Mucosa of stomach (tissue), 1 donor: Measurements from ENCODE around the gene SERGEF.

Source experiments
- H3K27me3 ChIP-seq: one replicate; pipeline ENCODE4 v1.7.0; 2013; ENCODE audit warnings: mild to moderate bottlenecking, low read length; ENCODE audit not compliant: control insufficient read depth, insufficient read depth
- H3K36me3 ChIP-seq: one replicate; pipeline ENCODE4 v1.7.0; 2013; ENCODE audit warnings: low read length; ENCODE audit not compliant: control insufficient read depth, insufficient read depth
- H3K4me1 ChIP-seq: one replicate; pipeline ENCODE4 v1.7.0; 2013; ENCODE audit warnings: mild to moderate bottlenecking, low read length; ENCODE audit not compliant: control insufficient read depth, insufficient read depth
- H3K4me3 ChIP-seq: one replicate; pipeline ENCODE4 v1.7.0; 2013; ENCODE audit warnings: low read length
- H3K9ac ChIP-seq: one replicate; pipeline ENCODE4 v1.7.0; 2013; ENCODE audit warnings: mild to moderate bottlenecking, low read length, moderate library complexity
- H3K9me3 ChIP-seq: one replicate; pipeline ENCODE4 v1.7.0; 2013; ENCODE audit warnings: mild to moderate bottlenecking, low read length, moderate library complexity; ENCODE audit not compliant: control insufficient read depth
- donor health status: Pancreatic carcinoma.

The SERGEF gene

GRCh38 chr11:18012906-18013781 lies at the start of gene SERGEF:
Gene SERGEF, minus strand, starts transcription at chr11:18013047. Its CDS starts 37 bp downstream, at chr11:18013010.
- Histone ChIP-seq H3K4me1 (peaks cover 9% of the 10 kb centered on the region), H3K9ac (peak within 1 kb of the TSS; percentile 84), H3K27me3 (no peaks in the 10 kb centered on the region), H3K36me3 (no peaks in the 10 kb centered on the region), H3K4me3 (peak within 1 kb of the TSS; percentile 87), H3K9me3 (no peaks in the 10 kb centered on the region)

- Histone ChIP-seq H3K27me3 (no peaks in the 10 kb centered on the region), H3K9me3 (no peaks in the 10 kb centered on the region), H3K4me3 (no peak overlapping the region), H3K4me1 (peaks cover 32% of the 10 kb centered on the region), H3K9ac (no peak overlapping the region), H3K36me3 (no peaks in the 10 kb centered on the region)
Measured at GRCh38 chr11:18061351-18061750, 48.5 kb upstream of the SERGEF start.

- Histone ChIP-seq H3K9me3 (no peaks in the 10 kb centered on the region), H3K4me1 (peaks cover 5% of the 10 kb centered on the region), H3K4me3 (no peak overlapping the region), H3K9ac (no peak overlapping the region), H3K27me3 (no peaks in the 10 kb centered on the region), H3K36me3 (no peaks in the 10 kb centered on the region)
Measured at GRCh38 chr11:18056561-18057181, 43.8 kb upstream of the SERGEF start.

DNA sequence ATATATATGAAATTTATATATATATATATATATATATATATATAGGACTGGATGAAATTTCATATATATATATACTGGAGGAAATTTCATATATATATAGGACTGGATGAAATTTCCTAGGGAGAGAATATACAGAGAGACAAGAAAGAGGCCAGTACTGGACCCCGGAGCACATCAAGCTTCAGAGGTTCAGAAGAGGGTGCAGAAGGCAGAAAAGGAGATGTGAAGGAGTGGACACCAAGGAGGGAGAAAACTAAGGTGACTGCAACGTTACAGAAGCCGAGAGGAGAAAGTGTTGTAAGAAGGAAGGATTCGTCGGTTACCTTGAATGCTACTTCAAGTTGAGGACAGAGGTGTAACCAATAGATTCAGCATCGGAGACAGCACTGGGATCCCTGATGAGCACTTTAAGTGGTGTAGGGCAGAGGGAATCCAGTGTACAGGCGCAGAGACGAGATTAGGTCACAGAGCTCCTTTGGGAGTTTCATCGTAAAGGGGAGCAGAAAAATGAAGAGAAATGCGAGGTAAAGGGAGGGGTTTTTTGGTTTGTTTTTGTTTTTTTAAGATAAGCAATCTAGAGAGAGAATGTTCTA lies 41.8 kb upstream of the SERGEF start:
- no peaks in the 10 kb centered on the region for H3K9me3 ChIP-seq
- H3K4me1 ChIP-seq, result peaks cover 5% of the 10 kb centered on the region
- H3K36me3 ChIP-seq, result no peaks in the 10 kb centered on the region
- no peaks in the 10 kb centered on the region for H3K27me3 ChIP-seq
- no peak overlapping the region for H3K9ac ChIP-seq
- H3K4me3 ChIP-seq, result no peak overlapping the region

GRCh38 chr11:18050848-18051247 lies 38.0 kb upstream of the SERGEF start:
- Histone ChIP-seq H3K27me3 (peaks cover 5% of the 10 kb centered on the region), H3K4me1 (no peaks in the 10 kb centered on the region), H3K36me3 (no peaks in the 10 kb centered on the region), H3K9me3 (no peaks in the 10 kb centered on the region), H3K4me3 (no peak overlapping the region), H3K9ac (no peak overlapping the region)

DNA sequence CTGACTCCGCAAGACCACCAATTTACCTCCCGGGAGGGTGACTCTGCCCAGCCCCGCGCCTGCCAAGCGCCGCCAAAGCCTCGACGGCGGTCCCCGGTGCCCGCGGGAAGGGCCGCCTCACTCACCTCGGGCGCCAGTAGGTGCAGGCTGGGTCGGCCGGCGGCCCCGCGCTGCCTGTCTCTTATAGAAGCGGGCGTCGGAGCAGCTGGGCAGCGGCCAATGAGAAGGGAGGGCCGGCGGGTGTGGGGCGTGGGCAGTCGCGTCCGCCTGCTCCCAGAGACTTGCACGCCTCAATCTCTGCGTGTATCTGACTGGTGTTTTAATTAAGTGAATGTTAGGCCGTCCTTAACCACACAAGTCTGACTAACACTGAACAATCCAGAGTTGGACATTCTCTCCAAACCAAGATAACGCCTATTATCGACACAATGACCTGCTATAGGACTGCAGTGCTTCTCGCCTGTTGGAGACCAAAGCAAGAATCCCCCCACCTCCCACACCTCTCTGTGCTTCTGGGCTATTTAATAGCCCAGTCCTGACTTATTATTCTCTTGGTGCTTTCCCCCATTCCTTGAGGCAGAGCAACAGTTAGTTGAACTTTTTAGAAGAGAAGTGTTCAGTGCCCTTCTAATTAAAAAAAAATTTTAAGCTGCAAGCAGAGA lies 33.4 kb upstream of the SERGEF start, which contains the start of gene TPH1:
Gene TPH1 (minus strand): TSS at position 154 of the 662 bp plus-strand sequence. CDS start 5,507 bp downstream, outside the sequence.
- H3K9me3 ChIP-seq, result no peaks in the 10 kb centered on the region
- H3K9ac ChIP-seq, result no peak within 1 kb of the TSS
- no peak within 1 kb of the TSS for H3K4me3 ChIP-seq
- no peaks in the 10 kb centered on the region for H3K36me3 ChIP-seq
- H3K27me3 ChIP-seq, result peaks cover 10% of the 10 kb centered on the region
- no peaks in the 10 kb centered on the region for H3K4me1 ChIP-seq

DNA sequence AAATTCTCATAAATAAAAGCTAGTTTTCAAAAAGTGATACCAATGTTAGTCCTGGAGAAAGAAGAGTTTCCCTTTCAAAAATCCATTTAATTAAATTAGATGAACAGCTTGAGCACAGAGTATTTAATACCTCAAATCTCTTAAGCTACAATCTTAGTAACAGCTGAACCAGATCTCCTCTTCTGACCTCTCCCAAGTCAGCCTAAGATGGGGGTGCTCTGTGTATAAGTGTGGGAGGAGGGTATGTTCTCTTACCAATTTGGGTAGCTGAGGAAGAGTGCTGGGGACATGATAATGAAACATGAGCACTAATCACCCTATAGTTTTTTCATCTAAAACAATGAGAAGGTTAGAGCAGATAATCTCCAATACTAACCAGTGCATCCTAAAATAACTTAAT lies 23.6 kb upstream of the SERGEF start:
- Histone ChIP-seq H3K4me3 (no peak overlapping the region), H3K27me3 (peaks cover 3% of the 10 kb centered on the region), H3K4me1 (no peaks in the 10 kb centered on the region), H3K36me3 (no peaks in the 10 kb centered on the region), H3K9ac (no peak overlapping the region), H3K9me3 (no peaks in the 10 kb centered on the region)

- Histone ChIP-seq H3K9me3 (no peaks in the 10 kb centered on the region), H3K4me3 (no peak overlapping the region), H3K9ac (no peak overlapping the region), H3K27me3 (no peaks in the 10 kb centered on the region), H3K36me3 (no peaks in the 10 kb centered on the region), H3K4me1 (no peaks in the 10 kb centered on the region)
Measured at GRCh38 chr11:18027475-18027874, 14.6 kb upstream of the SERGEF start.

DNA sequence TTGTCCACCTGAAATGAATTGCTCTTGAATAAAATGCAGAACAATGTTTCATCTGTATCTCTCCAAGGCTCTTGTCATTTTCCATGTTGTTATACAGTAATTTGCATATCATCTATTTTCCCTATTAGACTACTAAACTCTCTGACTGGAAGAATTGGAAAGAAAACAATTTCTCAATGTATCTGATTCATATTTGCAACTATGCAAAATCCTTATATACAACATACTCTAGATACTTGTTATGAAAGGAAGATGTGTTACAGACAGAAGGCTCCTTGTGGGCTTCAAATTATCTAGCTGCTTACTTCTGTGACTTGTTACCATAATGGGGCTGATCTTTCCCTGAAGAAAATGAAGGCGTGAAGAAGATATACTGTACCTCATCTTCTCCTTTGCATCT lies 9.6 kb upstream of the SERGEF start:
- H3K9ac ChIP-seq, result no peak overlapping the region
- H3K27me3 ChIP-seq, result no peaks in the 10 kb centered on the region
- H3K36me3 ChIP-seq, result no peaks in the 10 kb centered on the region
- no peaks in the 10 kb centered on the region for H3K9me3 ChIP-seq
- no peaks in the 10 kb centered on the region for H3K4me1 ChIP-seq
- no peak overlapping the region for H3K4me3 ChIP-seq

DNA sequence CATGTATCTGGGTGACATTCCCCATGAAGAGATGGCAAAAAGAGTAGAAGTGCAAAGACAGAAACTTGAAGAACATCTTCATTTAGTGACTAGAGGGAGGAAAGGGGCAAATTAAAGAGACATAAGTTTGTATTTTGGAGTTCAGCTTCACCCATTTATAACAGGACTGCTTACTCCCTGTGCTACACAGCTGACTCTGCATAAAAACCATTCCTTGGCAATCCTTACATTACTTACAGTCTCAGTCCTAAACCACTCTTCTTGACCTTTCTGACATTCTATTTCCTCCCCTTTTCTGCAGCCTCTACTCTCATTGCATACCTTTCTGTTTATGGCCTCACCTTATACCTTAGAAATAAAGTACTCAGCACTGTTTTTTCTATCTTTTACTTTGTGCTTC lies 6.8 kb upstream of the SERGEF start:
- H3K36me3 ChIP-seq, result no peaks in the 10 kb centered on the region
- no peaks in the 10 kb centered on the region for H3K27me3 ChIP-seq
- no peak overlapping the region for H3K4me3 ChIP-seq
- no peaks in the 10 kb centered on the region for H3K9me3 ChIP-seq
- H3K4me1 ChIP-seq, result no peaks in the 10 kb centered on the region
- H3K9ac ChIP-seq, result no peak overlapping the region

GRCh38 chr11:18016789-18017188 lies 3.9 kb upstream of the SERGEF start:
- H3K4me1 ChIP-seq, result peaks cover 6% of the 10 kb centered on the region
- H3K27me3 ChIP-seq, result no peaks in the 10 kb centered on the region
- no peak overlapping the region for H3K9ac ChIP-seq
- H3K9me3 ChIP-seq, result no peaks in the 10 kb centered on the region
- no peaks in the 10 kb centered on the region for H3K36me3 ChIP-seq
- H3K4me3 ChIP-seq, result no peak overlapping the region

- no peaks in the 10 kb centered on the region for H3K9me3 ChIP-seq
- H3K36me3 ChIP-seq, result no peaks in the 10 kb centered on the region
- no peak overlapping the region for H3K9ac ChIP-seq
- no peaks in the 10 kb centered on the region for H3K27me3 ChIP-seq
- peaks cover 9% of the 10 kb centered on the region for H3K4me1 ChIP-seq
- no peak overlapping the region for H3K4me3 ChIP-seq
Measured at GRCh38 chr11:18014876-18015275, 2.0 kb upstream of the SERGEF start.
